ENCODE measurements around the gene TXNL4B.
"Not testable (repeated sequence)": the region's sequence is repeated elsewhere in the genome, so short reads cannot be mapped to it uniquely, and the experiment has no call there.

The TXNL4B gene

DNA sequence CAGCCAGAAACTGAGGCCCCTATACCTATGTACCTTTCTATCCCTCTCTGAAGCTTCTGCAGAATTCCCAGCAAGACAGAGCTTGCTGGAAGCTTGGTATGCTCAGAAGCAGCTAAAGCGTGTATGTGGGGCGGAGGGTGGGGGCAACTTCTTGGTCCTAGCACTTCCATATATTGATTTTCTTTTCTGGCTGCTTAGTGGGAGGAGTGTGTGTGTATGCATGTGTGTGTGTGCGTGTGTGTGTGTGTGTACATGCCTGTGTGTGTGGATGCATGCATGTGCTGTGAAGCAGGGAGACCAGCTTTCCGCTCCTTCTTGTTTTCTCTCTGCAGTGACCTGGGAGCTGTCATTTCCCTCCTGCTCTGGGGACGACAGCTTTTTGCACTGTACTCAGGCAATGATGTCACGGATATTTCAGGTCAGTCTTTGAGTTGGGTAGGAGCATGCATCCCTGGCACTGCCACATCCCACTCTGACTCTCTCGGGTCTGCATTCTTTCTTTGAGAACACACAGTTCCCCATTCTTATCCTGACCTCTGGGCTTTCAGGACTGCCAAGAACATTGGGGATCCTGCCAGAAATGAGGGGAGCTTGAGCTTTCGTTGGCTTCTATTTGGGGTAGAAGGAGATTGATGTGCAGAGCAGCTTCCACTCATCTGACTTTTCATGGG lies 19.7 kb downstream of the TXNL4B start:
- no peak for DNase-seq (ENCODE audit: low read depth in 2 of 2)

DNA sequence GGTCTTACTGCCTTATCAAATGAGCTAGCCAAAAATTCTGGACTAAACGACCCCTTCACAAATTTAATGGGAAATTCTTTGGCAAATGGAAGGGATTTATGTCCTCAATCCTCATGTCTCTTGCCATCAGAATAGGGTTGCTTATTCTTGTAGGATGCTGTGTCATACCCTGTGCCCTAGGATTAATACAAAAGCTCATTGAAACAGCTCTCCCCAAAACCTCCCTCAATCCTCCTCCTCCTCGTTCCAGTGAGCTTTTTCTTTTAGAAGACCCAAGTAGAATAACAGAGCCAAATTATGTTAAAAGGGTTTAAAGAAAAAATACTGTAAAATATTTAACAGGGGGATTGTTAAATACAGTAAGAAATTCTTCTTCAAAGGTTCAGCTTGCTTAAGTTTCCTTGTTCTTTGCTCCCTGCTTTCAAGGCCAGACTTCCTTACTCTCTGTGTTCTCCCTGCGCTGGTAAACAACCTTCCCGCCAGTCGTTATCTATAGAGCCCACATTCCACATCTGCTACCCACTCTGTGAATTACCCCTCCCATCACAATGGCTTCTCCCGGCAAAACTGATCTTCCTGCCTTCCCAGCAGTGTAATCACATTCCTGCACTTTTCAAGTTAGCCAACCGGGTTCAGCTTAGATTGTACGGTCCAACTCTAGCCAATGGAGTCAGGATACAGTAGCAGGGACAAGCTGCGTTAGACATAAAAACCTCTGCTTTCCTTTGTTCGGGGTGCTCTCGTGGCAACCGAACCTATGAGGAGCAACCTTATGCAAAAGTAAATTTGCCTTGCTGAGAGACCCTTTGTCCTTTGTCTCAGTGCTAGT lies 20.7 kb downstream of the TXNL4B start:
- DNase-seq (ENCODE audit: low read depth in 2 of 2), result no peak

- no peak for DNase-seq (ENCODE audit: low read depth in 2 of 2)
These were observed 24.5 kb downstream of the TXNL4B start for GRCh38 chr16:72068930-72069329.

DNA sequence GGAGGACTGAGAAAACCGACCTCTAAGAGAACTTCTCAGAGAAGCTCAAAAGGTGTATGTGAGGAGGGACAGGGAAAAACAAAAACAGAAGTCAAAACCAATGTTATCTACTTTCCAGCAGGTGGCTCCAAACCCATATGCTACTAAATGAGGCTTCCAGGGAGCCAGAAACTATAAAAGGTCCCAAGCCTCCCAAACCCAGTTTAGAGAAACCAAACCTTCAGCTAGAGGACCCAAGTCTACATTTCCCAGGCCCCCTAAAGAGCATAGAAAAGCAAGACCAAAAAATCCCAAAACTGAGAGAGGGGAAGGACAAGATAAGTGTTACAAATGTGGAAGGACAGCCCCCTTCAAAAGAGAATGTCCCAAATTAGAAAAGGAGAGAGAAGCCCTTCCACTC lies 26.7 kb downstream of the TXNL4B start:
- no peak for DNase-seq (ENCODE audit: low read depth in 2 of 2)

DNA sequence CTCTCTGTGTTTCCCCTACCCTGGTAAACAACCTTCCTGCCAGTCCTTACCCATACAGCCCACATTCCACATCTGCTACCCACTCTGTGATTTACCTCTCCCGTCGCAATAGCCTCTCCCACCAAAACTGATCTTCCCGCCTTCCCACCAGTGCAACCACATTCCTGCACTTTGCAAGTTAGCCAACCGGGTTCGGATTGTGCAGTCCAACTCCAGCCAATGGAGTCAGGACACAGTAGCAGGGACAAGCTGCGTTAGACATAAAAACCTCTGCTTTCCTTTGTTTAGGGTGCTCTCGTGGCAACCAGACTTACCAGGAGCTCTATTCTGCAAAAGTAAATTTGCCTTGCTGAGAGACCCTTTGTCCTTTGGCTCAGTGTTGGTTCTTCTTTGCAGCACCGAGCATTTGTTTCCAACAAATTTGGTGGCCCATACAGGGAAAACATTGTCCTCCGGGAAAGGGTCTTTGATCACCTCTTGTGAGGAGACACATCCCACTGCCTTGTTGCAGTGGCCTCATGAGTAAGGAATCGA lies 29.0 kb downstream of the TXNL4B start:
- DNase-seq (ENCODE audit: low read depth in 2 of 2), result no peak

DNA sequence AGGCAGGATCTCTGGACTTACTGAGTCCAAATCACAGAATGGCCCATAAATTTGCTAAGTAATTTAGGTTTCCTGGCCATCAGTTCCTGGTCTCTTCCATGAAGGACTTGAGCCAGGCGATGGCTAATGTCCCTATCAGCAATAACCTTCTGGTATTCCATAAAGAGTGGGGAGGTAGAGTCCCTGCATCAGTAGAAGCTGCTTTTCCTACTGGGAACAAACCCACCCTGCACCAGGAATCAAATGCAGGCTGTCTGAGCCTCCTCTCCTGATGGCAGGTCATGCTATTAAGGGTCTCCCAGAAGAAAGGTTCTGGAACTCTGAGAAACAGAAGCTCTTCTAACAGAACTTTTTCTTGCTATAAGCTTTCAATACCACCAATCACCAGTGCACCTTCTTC lies 31.9 kb downstream of the TXNL4B start:
- DNase-seq (ENCODE audit: low read depth in 2 of 2), result no peak

DNA sequence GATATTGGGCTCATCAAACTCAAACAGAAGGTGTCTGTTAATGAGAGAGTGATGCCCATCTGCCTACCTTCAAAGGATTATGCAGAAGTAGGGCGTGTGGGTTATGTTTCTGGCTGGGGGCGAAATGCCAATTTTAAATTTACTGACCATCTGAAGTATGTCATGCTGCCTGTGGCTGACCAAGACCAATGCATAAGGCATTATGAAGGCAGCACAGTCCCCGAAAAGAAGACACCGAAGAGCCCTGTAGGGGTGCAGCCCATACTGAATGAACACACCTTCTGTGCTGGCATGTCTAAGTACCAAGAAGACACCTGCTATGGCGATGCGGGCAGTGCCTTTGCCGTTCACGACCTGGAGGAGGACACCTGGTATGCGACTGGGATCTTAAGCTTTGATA lies 33.0 kb downstream of the TXNL4B start:
- no peak for DNase-seq (ENCODE audit: low read depth in 2 of 2)

GRCh38 chr16:72059060-72059459 lies 34.4 kb downstream of the TXNL4B start:
- DNase-seq (ENCODE audit: low read depth in 2 of 2), result not testable (repeated sequence)

- not testable (repeated sequence) for DNase-seq (ENCODE audit: low read depth in 2 of 2)
These were observed 36.1 kb downstream of the TXNL4B start for GRCh38 chr16:72057313-72057712.

- DNase-seq (ENCODE audit: low read depth in 2 of 2), result no peak
These were observed 37.5 kb downstream of the TXNL4B start for GRCh38 chr16:72055911-72056310.

DNA sequence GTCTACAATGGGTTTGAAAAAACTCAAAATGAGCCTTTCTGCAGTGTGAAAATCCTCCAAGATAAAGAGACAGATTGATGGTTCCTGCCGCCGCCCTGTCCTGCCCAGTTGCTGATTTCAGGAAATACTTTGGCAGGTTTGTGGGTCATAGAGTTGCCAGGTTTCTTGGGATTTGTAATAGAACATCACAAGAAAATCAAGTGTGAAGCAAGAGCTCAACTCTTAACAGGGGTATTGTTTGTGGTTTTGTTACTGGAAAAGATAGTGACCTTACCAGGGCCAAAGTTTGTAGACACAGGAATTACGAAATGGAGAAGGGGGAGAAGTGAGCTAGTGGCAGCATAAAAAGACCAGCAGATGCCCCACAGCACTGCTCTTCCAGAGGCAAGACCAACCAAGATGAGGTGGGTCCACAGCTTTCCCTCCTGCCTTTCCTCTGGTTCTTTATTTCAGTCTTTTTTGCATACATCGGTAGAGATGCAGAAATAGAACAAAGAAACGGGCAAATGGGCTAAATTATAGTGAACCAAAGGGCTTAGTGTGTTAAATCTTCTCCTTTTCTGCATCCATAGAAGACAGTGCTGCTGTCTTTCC lies 39.1 kb downstream of the TXNL4B start, which contains the start of gene HP:
TSS of gene HP (plus strand) at position 252 of the 594 bp plus-strand sequence. CDS start at position 400, 148 bp downstream.
- not testable (repeated sequence) for DNase-seq (ENCODE audit: low read depth in 2 of 2)

DNA sequence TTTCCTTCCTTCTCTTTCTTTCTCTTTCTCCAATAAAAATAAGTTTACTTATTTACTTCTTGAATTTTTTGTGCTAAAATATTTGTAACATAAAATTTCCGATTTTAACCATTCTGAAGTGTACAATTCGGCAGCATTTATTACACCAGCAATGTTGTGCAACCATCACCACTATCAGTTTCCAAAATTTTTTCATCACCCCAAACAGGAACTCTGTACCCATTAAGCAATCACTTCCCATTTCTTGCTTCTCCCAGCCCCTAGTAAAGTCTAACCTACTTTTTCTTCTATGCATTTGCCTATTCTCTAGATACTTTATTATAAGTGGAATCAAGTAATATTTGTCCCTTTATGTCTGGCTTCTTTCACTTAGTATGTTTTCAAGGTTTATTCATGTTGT lies 41.6 kb downstream of the TXNL4B start:
- no peak for DNase-seq (ENCODE audit: low read depth in 2 of 2)

DNA sequence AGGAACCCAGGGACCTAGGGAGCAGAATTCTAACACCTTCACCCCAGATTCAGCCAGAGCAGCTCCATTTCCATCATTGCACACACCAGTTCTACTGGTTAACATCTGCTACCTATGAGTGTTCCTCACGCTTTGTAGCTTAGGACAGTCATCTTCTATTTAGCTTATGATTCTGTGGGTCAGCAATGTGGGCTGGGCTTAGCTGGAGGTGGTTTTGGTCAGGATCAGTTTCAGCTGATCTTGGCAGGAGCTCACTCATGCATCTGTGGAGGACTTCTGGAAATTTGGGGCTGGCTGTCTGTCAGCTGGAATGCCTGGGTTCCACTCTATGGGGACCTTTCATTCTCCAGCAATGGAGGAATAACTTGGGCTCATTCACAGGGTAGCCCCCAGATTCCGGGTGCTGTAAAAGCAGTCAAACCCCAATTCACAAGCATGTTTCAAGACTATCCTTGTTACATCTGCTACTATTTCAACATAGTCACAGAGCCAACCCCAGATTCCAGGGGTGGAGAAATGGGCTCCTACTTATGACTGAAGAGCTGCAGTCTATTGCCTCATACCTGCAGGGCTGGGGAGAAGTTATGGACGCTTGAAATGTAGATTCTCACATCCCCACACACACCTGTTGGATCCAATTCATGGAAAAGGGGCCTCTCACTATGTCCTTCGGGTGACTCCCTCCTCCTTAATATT lies 42.5 kb downstream of the TXNL4B start:
- no peak for DNase-seq (ENCODE audit: low read depth in 2 of 2)

GRCh38 chr16:72049110-72049509 lies 44.3 kb downstream of the TXNL4B start:
- no peak for DNase-seq (ENCODE audit: low read depth in 2 of 2)

- DNase-seq (ENCODE audit: low read depth in 2 of 2), result no peak
These were observed 48.5 kb downstream of the TXNL4B start for GRCh38 chr16:72044825-72045359.

- DNase-seq (ENCODE audit: low read depth in 2 of 2), result no peak
These were observed 49.1 kb downstream of the TXNL4B start for GRCh38 chr16:72044296-72044695.

DNA sequence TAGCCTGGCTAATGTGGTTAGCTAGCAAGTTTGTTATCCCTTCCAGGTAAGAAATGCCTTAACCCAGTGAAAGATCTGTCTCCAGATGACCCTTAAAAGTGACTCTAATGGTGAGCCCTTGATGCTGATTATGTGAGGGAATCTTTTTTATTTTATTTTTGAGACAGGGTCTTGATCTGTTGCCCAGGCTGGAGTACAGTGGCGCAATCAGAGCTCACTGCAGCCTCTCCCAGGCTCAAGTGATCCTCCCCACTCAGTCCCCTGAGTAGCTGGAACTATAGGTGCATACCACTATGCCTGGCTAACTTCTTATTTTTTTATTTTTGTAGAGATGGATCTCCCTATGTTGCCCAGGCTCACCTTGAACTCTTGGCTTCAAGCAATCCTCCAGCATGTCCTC lies 49.9 kb downstream of the TXNL4B start:
- no peak for DNase-seq (ENCODE audit: low read depth in 2 of 2)

DNA sequence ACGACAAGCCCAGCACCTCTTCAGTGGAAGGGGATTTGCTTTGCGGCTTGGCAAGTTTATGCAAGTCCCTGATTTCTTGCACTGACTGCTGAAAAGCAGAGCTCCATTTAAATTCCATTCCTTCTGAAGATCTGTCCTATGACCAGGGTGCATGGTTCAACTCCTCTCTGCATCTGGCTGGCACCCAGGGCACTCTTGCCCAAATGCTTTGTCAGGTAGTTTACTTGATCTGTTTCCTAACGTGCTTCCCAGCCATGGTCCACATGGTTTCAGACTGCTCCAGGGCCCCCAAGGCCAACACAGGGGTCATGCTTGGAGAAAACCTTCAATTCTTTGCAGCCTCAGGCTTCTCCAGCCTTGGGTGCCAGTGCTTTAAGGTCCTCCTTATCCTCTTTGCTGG lies 50.4 kb downstream of the TXNL4B start:
- DNase-seq (ENCODE audit: low read depth in 2 of 2), result no peak

GRCh38 chr16:72042157-72042660 lies 51.2 kb downstream of the TXNL4B start:
- DNase-seq (ENCODE audit: low read depth in 2 of 2), result no peak

DNA sequence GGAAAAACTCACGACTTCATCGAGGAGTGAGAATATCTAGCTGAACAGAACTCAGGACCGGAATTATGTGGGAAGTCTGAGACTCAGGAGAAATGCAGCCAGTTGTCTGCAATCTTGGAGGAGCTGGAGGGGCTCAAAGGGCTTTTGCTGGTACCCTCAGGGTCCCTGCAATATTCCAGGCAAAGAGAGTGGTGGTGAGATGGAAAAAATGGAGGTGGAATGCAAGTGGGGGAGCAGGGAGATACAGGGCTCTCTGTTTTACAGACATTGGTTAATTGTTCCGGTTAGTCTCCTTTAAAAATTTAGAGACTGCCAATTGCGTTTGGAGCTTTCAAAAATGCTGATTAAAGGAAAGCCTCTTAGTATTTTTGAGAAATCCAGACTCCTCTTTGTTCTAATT lies 57.3 kb downstream of the TXNL4B start:
- DNase-seq (ENCODE audit: low read depth in 2 of 2), result no peak

Data from stimulated activated CD8-positive, alpha-beta memory T cell treated with anti-CD3 and anti-CD28 coated beads, Interleukin-7, amount 100 ng/mL, for 1 hour (primary cell).